ENCODE data around the gene GMEB2.

GMEB2 gene

GRCh38 chr20:63557481-63557891, 69.4 kb downstream of the GMEB2 start:
- no peak for TF ChIP-seq CTCF (IDR thresholded peaks at IDR 0.05; ENCODE audit: borderline replicate concordance, insufficient read depth, low read depth, low read length)

GRCh38 chr20:63556873-63557478, 69.9 kb downstream of the GMEB2 start:
- no peak overlapping the region for H3K4me3 ChIP-seq (ENCODE audit: low read depth, low read length)
- no peak for TF ChIP-seq CTCF (IDR thresholded peaks at IDR 0.05; ENCODE audit: borderline replicate concordance, insufficient read depth, low read depth, low read length)

More at GRCh38 chr20:63557481-63557891, 69.4 kb downstream of the GMEB2 start:
- no peak overlapping the region for H3K4me3 ChIP-seq (ENCODE audit: low read depth, low read length)

GRCh38 chr20:63555661-63556381, 71.1 kb downstream of the GMEB2 start:
- no peak for TF ChIP-seq CTCF (IDR thresholded peaks at IDR 0.05; ENCODE audit: borderline replicate concordance, insufficient read depth, low read depth, low read length)
- no peak overlapping the region for H3K4me3 ChIP-seq (ENCODE audit: low read depth, low read length)

GRCh38 chr20:63554361-63555278, 72.3 kb downstream of the GMEB2 start:
- no peak overlapping the region for H3K4me3 ChIP-seq (ENCODE audit: low read depth, low read length)
- TF ChIP-seq CTCF (IDR thresholded peaks at IDR 0.05; ENCODE audit: borderline replicate concordance, insufficient read depth, low read depth, low read length) = no peak

- H3K4me3 ChIP-seq (ENCODE audit: low read depth, low read length) = peak within 1 kb of the TSS; percentile 57
- no peak for TF ChIP-seq CTCF (IDR thresholded peaks at IDR 0.05; ENCODE audit: borderline replicate concordance, insufficient read depth, low read depth, low read length)
These were observed 73.0 kb downstream of the GMEB2 start, which contains the start of gene FNDC11 for GRCh38 chr20:63553933-63554290. TSS of gene FNDC11 (plus strand) at chr20:63554159. CDS start at chr20:63555664, 1,505 bp downstream.

GRCh38 chr20:63553251-63553932, 73.5 kb downstream of the GMEB2 start:
- peak overlapping the region; percentile 57 for H3K4me3 ChIP-seq (ENCODE audit: low read depth, low read length)
- no peak for TF ChIP-seq CTCF (IDR thresholded peaks at IDR 0.05; ENCODE audit: borderline replicate concordance, insufficient read depth, low read depth, low read length)
